HG03575 (cell line): ENCODE measurements around the gene GRAP.

Source experiments
- ATAC-seq: cut with Tn5 transposase; IDR thresholded peaks from one replicate; pipeline ENCODE4 v1.9.1; 2021; ENCODE audit not compliant: unreplicated experiment, insufficient number of reproducible peaks, low FRiP score; ENCODE audit errors: extremely low read depth

GRAP gene

DNA sequence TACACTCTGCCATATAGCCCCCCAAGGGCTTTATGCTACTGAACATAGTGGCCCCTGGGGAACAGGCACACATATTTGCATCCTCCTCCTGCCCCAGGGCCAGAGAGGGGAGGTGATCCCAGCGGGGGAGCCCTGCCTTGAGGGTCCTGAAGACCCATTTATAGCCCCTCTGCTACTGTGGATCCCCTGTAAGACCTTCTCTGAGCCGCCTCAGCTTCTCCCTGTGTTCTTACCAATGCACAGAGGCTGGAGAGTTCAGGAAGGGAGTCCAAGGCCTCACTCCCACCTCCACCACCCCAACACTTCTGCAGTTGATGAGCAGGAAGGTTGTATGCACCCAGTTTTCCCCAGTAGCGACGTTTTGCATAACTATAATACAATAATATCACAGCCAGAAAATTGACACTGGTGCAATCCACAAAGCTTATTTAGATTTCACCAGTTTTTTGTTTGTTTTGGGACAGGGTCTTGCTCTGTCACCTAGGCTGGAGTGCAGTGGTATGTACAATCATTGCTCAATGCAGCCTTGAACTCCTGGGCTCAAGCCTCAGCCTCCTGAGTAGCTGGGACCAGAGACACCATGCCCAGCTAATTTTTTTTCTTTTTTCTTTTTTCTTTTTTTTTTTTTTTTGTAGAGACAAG, 40.8 kb downstream of the GRAP start:
- ATAC-seq: no peak

DNA sequence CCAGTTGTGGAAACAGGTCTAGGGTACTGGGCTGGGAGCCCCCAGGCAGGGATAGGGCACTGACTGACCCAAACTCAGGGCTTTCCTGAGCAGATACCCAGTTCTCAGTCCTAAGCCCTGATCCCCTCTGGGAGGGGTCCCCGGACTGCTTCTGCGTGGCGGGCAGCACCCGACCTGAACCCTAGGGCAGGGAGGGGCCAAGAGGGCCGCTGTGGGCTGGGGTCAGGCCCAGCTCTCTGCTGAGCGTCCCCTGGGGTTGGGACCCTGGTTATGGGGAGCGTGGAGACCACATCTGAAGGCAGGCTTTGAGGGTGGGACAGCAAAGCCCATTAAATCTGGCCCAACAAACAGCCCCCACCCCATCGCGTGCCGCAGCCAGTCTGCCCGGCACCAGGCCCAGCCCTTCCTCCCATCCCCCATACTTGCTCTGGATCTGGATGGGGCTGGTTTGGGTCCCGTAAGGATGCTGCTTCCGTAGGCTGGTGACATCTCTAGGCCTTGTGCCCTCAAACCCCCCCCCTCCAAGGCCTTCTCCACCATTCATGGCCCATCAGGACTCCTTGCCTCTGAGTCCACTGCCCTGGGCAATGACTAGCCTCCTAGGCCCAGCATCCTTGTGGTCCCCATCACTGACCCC, 41.5 kb downstream of the GRAP start:
- ATAC-seq: no peak

DNA sequence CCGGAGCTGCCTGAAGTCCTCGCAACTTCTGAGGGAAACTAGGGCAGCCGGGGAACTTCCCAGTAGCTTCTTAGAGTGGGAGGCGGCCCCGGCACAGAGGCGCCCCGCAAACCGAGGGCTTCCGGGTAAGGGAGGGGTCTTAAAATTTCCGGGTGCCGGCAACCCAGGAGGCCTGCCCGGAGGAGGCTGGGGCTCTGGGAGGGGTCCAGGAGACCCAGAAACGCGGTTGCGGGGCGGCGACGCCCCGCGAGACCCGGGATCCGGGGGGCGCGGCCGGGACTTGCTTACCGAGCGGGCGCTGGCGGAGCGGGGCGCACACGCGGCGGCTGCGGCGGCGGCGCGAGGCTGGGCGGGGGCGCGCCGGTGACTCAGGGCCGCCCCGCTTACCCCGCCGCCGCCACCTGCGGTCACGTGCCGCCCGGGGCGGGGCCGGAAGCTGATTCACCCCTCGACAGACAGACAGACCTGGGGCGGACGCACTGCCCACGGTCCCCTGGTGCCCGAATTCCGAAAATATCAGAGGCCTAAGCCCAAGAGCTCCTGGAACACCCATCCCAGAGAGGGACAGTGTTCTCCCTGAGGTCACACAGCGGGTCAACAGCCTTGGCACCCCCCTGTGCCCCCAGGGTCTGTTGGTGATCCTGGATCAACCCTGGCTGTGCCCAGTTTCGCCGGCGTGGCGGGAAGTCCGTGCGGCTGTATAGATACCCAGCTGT, 42.2 kb downstream of the GRAP start, which contains the start of gene FAM83G:
Gene FAM83G, minus strand, starts transcription at position 344 of the 716 bp plus-strand sequence. CDS start 723 bp downstream, outside the sequence.
- ATAC-seq: no peak

DNA sequence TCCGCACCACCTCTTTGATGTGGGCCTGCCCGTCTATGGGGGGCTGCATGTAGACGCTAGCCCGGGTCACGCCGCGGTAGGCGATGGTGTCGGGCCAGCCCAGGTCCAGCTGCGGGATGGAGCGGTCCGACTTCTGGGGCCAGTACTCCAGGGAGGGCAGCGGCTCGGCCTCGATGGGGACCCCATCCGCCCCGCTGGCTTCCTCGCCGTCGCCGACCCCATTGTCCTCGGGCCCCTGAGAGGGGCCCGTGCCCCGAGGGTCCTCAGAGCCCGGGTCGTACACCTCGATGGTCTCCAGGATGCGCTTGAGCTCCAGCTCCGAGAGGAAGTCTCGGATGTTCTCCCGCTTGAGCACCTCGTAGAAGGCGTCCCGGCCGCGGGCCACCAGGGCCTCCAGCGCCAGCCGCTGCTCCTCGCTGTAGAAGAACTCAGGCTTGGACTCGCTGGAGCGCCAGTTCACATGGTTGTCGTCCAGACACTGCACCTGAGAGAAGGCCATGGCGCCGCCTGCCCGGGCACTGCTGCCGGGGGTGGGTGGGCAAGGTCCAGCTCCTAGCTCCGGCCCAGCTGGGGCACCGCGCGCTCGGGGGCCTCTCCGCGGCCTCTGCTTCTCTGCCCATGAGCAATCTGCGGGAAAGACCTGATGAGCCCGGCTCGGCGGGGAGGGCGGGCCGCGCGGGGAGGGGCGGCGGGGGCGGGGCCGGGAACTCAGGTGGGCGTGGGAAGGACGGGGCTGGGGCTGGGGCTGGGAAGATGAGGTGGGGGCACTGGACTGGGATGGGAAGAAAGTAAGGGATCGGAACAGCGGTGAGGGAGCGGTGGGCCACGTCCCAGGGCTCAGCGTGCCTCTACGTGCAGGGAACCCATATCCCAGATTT, 43.0 kb downstream of the GRAP start:
- no peak for ATAC-seq

DNA sequence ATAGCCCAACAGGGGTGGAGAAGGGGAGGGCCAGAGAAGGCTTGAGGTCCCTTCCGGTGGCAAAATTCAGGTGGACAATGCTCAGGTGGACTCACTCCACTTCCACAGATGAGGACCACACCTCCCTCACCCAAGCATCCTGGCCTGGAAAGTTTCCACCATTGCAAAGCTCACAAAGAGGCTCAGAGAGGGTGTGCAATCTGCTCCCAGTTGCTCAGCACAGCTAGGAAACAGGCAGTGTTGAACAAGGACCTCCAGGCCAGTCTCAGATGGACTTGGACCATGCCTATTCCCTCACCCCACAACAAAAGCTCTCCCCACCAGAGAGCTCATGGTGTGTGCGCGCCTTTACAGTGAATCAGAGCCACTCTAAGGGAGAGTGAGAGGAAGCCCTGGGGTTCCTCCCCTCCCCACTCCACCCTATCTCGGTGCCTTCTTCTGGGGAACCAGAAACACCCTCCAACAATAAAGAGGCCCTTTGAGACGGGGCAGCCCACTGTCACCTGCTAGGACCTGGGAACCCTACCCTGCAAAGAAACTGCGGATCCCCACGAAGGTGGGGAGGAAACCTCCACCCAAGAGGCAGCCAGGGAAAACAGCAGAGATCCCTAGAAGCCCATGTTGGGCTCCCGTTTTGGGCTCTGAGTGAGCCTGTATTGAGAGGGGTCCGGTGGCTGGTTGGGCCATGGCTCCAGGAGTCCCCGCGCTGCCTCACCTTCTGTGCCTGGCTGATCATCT, 43.8 kb downstream of the GRAP start:
- no peak for ATAC-seq

DNA sequence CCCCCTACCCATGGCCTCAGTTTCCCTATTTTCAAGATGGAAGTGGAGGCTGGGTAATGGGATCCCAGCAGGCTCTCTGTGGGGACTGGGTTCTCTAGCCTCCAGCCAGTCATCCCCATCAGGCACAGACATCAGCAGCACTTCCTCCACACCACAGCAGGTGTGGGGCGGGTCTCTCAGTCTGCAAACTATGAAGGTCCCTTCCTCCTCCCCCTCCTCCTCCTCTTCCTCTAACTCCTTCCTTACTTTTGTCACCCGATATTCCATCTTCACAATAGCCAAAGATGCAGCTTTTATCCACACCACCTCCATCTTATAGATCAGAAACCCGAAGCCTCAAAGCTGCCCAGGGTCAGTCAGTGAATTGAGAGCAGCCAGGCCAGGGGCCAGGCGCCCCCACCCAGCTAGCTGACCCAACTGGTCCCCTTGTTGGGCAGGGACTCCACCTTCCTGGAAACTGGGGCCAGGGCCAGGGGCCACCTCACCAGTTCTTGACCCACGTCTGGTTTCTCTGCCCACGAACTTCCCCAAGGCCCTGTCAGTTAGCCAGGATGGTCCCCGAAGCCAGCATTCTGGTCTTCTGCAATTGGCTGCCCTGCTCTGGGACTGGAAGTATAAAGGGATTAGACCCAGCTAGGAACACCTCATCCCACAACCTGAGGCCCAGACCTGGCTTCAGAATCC, 44.7 kb downstream of the GRAP start:
- no peak for ATAC-seq

DNA sequence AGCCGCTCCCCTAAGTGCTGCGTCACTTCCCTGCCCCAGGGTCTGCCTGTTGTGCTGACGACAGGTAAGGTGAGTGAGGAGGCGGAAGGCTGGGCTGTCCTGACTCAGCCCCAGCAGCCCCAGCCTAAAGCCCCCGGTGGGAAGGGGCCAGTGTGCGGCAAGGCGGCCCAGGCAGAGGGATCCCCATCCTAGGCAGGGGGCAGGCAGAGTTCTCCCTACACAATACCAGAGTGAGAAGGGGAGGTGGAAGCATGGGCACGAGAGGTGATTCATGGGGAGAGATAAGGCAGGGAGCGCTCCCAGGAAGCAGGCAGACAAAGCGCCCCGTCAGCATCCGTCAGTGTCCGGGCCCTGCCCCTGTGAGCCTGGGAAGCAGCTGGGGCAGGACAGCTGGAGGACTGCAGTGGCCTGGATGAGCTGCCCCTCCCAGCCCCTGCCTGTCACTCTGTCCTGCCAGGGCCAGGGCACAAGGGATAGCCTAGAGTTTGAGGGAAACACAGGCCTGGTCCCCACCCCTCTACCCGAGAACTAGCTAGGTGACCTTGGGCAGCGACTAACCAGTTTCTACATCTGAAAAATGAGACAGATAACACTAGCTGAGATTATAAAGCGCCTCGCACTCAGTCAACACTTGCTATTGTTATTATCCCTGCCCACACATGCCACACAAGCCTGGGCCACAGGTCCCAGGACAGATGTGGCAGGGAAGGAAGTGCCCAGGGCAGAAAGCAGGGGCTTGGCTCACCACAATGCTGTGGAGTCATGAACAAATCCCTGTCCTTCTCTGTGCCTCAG, 46.0 kb downstream of the GRAP start:
- no peak for ATAC-seq

DNA sequence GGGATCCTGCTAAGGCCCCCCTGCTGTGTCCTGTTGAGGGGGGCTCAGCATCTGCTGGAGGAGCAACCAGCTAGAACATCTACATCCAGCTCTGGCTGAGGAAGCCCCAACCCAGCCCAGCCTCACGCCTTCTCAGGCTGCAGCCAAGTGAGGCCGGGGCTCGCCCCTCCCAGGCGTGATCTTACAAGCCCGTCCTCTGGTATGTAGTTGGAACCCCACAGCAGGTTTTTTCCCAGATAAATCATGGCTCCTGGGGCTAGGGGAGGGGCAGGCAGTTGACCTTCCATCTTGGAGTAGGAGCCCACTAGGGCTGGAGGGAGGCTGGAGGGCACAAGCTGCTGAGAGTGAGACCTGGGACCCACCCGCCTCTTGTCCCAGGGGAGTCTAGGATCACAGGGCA, 46.8 kb downstream of the GRAP start:
- no peak for ATAC-seq

DNA sequence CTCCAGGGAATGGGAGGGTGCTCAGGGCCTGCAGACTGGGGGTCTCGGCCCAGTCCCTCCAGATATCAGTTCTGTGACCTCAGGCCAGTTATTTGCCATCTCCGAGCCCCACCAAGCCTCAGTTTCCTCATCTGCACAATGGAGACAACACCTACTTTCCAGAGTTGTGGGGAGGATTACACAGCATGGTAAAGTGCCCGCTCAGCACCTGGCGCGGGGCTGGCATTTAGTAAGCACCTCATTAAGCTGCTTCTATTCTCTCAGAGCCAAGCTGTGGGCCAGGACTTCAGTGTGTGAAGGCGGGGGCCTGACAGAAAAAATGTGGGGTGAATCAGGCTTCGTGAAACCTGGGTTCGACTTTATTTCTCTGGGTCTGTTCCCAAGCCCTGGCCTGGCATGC, 47.4 kb downstream of the GRAP start:
- ATAC-seq: no peak

DNA sequence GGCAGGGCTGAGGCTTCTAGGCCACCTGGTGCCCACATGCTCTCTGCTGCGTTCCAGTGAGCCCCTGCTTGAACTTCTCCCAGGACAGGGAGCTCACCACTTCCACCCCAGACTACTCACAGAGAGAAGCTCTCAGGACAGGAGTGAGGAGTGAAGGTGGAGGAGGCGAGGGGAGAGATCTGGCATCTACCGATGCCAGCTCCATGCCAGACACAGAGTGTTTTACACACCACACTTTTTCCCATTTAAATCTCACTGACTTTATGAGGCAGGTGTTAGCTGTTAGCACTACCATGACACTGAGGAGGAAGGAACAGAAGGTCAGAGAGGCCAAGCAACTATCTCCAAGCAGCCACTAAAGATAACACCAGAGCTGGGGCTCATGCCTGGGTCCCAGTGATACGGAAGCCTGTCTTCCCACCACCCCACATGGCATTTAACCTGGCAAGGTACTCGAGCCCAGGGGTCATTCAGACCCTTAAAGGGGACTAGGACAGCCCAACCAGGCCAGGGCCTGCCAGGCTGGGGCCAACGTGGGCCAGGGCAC, 49.0 kb downstream of the GRAP start:
- ATAC-seq: no peak

DNA sequence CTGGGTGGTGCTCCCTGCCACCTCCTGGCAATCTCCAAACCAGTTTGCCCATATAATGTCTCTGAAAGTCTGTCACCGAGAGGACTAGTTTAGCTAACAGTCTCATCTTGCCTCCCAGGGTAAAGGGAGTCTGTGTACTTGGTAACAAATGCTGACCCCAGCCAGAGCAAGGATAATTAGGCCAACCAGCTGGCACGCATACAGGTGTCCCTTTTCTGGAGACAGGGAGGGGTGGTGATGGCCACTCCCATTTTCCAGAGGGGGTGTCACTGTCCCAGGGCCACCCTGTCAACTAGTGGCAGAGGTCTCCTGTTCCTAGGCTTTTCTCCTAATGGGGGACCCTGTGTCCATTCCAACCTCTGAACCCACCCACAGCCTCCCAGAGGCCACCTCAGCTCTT, 50.3 kb downstream of the GRAP start:
- ATAC-seq: no peak

DNA sequence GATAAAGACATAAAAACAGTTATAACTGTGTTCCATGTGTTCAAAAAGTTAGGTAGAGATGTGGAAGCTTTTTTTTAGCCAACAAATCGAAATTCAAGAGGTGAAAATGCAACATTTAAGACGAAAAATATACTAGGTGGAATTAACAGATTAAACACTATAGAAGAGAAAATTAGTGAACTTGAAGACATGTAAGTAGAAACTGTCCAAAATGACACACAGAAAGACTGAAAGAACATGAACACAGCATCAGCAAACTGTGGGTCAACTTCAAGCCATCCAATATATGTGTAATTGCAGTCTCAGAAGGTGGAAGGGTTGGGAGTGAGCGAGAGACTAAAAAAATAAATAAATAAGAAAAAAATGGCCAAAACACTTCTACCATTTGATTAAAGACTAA, 51.5 kb downstream of the GRAP start:
- no peak for ATAC-seq

DNA sequence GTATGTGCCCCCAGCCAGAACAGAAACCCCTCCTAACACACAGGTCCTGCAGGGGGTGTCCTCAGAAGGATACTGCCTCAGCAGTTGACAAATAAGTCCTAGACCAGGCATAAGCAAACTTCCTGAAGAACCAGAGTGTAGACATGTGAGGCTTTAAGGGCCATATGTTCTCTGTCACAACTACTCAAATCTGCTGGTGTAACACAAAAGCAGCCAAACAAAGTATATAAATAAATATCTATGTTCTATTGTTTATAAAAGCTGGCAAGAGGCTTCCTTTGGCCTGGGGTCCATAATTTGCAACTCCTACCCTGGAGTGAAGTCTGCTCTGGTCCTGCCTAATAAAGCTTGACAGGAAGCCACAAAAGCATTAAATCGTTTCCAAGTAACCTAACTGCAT, 52.1 kb downstream of the GRAP start:
- ATAC-seq: no peak

DNA sequence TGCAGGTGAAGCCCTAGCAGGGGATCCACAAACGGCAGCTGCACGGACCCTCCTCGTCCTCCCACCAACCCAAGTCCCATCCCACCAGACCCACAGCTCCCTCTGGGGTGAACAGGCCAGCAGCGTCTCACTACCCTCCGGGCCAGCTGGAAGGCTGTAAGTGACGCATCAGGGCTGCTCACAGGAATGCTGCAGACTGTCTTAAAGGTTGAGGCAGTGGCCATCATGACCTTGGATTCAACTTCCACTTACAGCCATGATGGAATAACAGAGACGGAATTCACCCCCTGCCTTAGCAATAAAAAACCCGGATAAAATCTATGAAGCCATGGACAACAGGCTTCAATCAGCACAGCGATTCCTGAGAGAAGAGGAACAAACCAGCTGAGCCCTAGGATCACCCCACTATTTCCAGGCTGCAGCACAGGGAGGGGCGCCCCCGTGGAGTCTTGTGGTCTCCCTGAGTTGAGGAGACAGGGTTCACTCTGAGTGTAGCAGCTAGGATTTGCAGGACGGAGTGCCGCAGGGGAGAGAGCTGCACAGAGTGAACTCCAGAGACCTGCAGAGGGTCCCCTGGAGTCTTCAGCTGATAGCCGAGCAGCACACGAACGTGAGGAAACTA, 52.7 kb downstream of the GRAP start:
- ATAC-seq: no peak

DNA sequence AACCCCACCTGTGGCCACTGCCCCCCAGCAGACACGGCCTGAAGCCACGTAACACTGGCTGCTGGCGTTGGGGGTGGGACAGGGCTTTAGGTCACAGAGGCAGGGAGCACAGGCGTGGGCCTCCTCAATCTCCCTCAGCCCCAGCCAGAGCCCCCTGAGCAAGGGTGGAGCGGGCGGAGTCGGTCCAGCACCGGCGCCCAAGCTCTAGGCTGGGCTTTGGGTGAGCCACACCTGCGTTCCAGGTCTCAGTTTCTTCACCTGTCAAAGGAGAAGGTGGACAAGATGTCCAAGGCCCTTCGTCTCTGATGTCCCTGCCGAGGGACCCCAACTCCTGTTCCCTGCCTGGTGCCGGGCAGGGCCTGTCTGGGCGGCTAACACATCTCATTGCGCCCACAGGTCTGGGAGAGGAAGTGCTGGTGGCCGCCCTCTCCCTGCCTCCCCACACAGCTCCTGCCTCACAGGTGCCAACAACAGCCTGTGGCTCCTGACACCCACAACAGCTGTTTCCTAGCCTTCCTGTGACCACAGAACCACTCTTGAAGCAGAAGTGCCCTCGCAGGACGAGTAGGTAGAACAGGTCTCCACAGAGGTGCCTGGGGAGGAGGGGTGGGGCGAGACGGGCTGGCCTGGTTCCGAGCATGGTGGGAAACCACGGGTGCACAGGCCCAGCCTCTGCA, 54.2 kb downstream of the GRAP start:
- no peak for ATAC-seq

DNA sequence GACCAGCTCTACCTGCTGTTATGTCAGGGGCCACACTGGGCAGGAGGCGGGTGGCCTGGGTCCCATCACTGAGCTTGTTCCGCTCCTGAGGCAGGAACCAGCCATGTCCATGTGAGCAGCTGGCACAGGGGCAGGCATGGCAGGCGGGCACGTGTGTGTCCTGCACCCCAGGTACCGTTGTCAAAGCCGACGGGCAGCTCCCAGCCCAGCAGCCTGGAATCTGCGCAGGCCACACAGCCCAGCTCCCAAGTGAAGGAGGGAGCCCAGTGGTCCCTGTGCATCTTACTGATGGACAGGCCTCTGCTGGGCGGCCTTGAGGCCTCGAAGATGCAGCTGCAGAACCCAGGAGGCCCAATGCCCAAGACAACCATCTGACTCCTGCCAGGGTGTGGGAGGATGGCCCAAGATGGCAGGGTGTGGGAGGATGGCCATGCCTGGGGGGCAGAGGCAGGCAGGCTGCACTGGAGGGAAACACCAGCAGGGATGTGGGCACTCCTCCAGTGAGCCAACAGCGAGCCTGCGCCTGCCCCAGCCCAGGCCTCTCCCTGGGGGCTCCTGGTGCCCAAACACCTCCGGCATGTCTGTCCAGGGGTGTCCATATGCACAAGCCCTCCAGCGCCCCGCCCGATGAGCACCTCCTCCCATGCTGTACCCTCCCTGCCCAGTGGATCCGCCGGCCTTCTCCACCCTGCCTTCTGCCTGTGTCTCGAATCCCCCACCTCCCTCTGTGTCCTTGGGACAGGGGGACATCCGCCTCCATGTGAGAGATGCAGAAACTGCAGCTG, 55.0 kb downstream of the GRAP start:
- ATAC-seq: no peak
